T-helper 1 cell treated with Interleukin-12 subunit alpha and Interleukin-12 subunit beta and Interleukin-4 antibody, amounts not matched to agents 30 μg/mL and 1 μg/mL, for 36 hours (primary cell): Measurements from ENCODE around the gene HOXA10.
A peak's percentile ranks its signal among the peaks of the same experiment; 100 is the strongest.

Experiments used
- H3K27ac Mint-ChIP-seq: one replicate; pipeline ENCODE4 v1.8.0; 2021; ENCODE audit warnings: mild to moderate bottlenecking, mixed read lengths
- H3K27me3 Mint-ChIP-seq: one replicate; pipeline ENCODE4 v1.8.0; 2021; ENCODE audit warnings: low read depth, mixed read lengths
- H3K36me3 Mint-ChIP-seq: one replicate; pipeline ENCODE4 v1.8.0; 2021; ENCODE audit warnings: low read depth, mixed read lengths
- H3K4me1 Mint-ChIP-seq: one replicate; pipeline ENCODE4 v1.8.0; 2021; ENCODE audit warnings: low read depth, mixed read lengths
- H3K4me3 Mint-ChIP-seq: one replicate; pipeline ENCODE4 v1.8.0; 2021; ENCODE audit warnings: mild to moderate bottlenecking, moderate library complexity, mixed read lengths
- H3K9me3 Mint-ChIP-seq: one replicate; pipeline ENCODE4 v1.8.0; 2021; ENCODE audit warnings: mixed read lengths

HOXA10 gene

DNA sequence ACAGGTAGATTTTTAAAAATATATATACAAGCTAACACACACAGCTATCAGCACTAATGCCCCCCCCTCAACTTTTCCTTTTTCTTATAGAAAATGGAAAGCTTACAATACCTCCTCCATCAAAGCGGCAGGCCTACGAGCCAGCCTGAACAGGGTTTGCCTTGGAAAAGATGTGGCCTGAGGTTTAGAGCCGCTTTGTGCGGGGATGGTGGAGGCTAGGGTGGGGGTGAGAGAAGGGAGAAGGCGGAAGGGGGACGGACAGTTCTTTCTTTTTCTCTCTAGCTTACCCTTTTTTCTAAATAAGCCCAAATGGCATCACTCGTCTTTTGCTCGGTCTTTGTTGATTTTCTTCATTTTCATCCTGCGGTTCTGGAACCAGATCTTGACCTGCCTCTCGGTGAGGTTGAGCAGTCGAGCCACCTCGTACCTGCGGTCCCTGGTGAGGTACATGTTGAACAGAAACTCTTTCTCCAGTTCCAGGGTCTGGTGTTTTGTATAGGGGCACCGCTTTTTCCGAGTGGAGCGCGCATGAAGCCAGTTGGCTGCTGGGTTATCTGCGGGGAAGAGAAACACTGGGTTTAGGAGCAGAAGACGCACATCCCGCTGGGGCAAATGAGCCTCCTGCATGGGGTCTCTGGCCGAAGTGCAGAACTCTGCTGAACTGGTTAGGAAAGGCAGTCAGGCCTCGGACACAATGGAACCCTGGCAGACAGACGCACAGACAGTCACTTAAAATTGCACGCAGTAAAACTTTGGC is 10.7 kb downstream of the HOXA10 start:
- peaks cover 90% of the 10 kb centered on the region for H3K27me3 Mint-ChIP-seq
- H3K36me3 Mint-ChIP-seq: no peaks in the 10 kb centered on the region
- peaks cover 2% of the 10 kb centered on the region for H3K4me1 Mint-ChIP-seq
- no peak overlapping the region for H3K4me3 Mint-ChIP-seq
- no peaks in the 10 kb centered on the region for H3K9me3 Mint-ChIP-seq
- H3K27ac Mint-ChIP-seq: peak overlapping the region; percentile 54

DNA sequence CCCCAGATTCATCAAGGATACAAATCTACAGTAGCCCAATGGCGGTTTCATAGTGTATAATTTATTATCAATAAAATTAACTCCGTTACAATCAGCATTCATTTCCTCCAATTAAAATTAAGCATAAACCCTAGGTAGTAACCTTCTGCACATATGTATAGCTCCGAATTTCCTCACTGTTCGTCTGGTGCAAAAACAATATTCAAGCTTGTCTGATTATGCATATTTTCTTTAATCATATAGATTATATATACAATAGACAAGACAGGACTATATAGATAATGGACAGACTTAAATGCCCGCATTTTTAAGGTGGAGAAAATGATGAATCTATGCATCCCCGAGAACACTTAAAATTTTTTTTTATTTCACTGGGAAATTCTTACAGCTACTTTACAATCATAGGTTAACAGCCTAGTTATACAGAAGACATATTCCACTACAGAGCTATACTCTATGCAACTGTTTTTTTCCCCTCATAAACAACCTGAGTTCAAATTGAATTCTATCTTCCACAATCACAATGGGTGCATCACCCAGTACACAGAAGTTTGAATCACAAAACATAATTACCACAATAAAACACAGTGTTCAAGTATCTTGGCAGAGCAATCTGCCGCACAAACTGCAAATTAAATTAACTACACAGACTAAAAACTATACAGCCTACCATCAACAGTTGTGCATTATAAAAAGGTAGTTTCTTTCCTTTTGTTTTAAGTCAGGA is 11.4 kb downstream of the HOXA10 start:
- Mint-ChIP-seq H3K4me3 (no peak overlapping the region), H3K4me1 (peaks cover 5% of the 10 kb centered on the region), H3K27ac (no peak overlapping the region), H3K9me3 (no peaks in the 10 kb centered on the region), H3K36me3 (peaks cover 3% of the 10 kb centered on the region), H3K27me3 (peaks cover 90% of the 10 kb centered on the region)

DNA sequence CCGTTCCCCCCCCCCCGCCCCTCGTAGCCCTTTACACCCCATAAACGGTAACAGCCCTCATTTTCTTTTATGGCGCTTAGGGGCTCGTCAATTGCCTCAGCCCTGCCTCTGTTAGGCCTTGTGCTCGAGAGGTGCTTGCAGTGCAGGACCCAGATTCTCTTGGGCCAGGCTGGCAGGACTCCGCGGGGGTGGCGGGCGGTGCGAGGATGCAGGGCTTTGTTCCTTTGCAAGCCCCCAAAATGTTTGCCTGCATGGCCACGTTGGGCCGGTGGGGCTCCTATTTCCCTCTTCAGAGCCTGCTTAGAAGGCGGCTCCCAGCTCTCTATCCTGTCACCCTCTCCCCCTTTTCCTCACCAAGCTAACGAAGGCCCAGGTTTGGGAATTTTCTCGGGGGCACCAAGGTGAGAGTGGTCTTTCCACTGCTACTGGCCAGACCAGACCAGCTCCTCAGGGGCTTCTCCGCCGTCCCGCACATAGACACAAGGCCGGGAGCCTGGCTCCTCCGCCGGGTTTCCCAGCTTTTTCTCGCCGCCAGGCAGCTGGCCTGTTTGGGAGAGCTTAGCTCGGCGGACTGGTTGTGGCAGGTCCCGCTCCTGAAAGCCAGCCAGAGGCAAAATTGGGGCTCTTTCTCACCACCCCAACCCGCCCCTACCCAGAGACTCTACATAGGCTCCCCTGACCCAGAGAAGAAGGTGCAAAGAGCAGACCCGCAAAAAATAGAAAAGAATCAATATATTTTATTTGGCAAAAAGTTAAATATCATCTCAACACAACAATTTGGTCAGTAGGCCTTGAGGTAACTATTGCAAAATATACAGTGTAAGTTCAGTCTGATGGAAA is 12.2 kb downstream of the HOXA10 start:
- H3K27ac Mint-ChIP-seq: no peak overlapping the region
- no peak overlapping the region for H3K4me3 Mint-ChIP-seq
- peaks cover 5% of the 10 kb centered on the region for H3K4me1 Mint-ChIP-seq
- H3K36me3 Mint-ChIP-seq: peaks cover 3% of the 10 kb centered on the region
- H3K27me3 Mint-ChIP-seq: peaks cover 90% of the 10 kb centered on the region
- H3K9me3 Mint-ChIP-seq: no peaks in the 10 kb centered on the region

DNA sequence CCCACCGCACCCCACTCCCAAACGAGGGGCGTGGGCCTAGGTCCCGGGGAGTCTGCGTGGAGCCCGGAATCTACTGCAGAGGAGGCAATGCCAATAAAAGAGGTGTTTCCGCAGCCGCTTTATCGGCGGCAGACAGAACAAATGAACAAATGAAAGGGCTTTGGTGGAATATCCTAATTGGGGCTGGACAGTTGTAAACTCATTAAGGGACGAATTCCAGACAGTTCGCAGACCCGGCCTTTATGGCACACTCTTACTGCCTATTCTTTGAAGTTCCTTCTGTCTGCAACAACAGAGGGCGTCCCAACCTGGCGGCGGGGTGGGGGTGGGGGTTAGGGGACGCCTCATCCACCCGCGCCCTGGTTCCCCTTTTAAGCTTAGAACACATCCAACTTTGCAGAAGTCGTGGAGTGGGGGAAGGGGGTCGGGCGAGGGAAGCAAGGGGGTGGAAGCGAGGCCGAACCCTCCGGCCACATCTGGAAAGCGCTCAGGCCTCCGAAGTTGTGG is 12.9 kb downstream of the HOXA10 start:
- Mint-ChIP-seq H3K4me3 (peak overlapping the region; percentile 54), H3K4me1 (peaks cover 5% of the 10 kb centered on the region), H3K36me3 (peaks cover 3% of the 10 kb centered on the region), H3K27ac (no peak overlapping the region), H3K9me3 (no peaks in the 10 kb centered on the region), H3K27me3 (peaks cover 90% of the 10 kb centered on the region)

DNA sequence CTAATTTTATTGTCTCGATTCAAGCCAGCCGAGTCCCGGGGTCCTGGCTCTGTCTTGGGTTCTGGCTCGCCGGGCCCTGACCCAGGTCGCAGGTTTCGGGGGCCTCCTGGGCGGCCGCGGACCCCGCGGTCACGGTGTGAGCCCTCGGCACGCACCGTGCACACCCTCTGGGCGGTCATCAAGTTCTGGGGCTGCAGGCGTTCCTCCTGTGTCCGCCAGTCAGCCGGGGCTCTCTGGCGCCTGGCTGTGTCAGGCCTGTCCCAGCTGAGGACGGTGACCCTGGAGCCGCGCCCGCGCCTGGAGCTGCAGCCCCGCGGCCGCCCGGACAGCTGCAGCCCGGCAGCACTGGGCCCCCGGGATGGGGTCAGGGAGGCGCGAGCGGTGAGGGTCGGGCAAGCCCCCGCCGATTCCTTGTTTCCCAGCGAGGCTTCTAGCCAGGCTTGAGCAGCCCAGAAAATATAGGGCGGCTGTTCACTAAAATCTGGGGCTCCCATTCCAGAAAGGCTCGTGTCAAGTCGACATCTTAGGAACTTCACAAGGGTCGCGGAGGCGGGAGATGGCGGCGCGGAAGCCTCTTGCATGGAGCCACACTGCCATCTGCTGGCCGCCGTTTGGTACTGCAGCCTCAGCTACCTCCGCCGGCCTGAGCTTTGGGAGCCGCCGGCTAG is 13.4 kb downstream of the HOXA10 start:
- H3K27ac Mint-ChIP-seq: no peak overlapping the region

DNA sequence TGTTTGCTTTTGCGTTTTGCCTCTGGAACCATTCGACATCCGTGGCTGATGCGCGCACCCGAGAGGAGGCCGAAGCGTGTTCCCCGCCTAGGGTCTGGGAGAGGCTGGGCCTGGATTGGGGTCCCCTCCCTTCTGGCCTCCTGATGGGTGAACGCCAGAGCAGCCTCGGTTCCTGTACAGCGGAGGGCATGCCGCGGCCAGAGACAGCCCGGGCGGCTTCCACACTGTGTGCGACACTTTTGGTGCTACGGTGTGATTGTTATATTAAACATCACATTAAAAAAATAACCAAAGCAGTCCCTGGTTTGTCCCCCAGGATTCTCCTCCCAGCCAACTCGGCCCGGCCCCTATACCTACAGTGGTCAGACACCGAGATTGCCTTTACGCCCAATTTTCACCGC is 14.0 kb downstream of the HOXA10 start:
- H3K9me3 Mint-ChIP-seq: no peaks in the 10 kb centered on the region
- peak overlapping the region; percentile 34 for H3K4me3 Mint-ChIP-seq
- no peak overlapping the region for H3K27ac Mint-ChIP-seq
- H3K27me3 Mint-ChIP-seq: peaks cover 89% of the 10 kb centered on the region
- H3K36me3 Mint-ChIP-seq: peaks cover 5% of the 10 kb centered on the region
- peaks cover 7% of the 10 kb centered on the region for H3K4me1 Mint-ChIP-seq

More for the DNA sequence above, 13.4 kb downstream of the HOXA10 start:
- Mint-ChIP-seq H3K27me3 (peaks cover 88% of the 10 kb centered on the region), H3K4me1 (peaks cover 5% of the 10 kb centered on the region), H3K4me3 (peak overlapping the region; percentile 54), H3K36me3 (peaks cover 3% of the 10 kb centered on the region), H3K9me3 (no peaks in the 10 kb centered on the region)

DNA sequence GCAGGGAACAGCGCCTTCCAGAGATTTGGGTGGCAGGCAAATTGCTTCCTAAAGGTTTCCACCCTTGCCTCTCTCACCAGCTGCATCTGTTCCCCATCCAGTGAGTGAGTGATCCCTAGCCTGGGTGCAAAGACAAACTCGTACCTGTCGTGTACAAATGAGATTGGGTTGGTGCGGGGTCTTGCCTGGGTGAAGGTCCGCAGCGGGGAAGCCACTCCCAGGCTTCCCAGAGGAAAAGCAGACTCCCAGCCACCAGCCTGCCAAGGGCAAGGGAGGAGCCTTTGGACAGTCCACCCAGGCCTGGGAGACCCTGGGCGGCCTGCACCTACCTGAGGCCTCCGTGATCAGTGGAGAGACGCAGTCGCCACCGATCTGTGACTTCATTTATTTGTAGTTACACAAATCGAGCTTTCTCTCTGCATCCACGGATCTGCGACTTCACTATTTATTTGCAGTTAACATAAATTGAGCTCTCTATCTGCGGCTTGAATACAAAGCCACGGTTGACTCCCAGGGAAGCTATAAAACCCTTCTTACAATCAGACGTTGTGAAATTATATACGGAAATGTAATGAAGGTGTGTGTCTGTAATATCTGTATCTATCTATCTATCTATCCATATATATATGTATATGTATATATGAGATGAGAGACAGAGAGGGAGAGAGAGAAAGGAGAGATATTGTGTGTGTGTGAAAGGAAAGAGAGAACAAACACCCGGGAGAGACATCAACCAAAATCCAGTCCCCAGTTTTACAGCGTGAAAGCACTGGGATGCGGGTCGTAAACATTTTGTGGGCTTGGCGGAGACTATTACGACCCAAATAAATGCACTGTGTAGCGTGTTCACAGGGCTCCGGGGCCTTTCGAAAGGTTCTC is 14.6 kb downstream of the HOXA10 start:
- Mint-ChIP-seq H3K9me3 (no peaks in the 10 kb centered on the region), H3K27me3 (peaks cover 92% of the 10 kb centered on the region), H3K4me1 (peaks cover 10% of the 10 kb centered on the region), H3K4me3 (no peak overlapping the region), H3K27ac (no peak overlapping the region), H3K36me3 (peaks cover 5% of the 10 kb centered on the region)

DNA sequence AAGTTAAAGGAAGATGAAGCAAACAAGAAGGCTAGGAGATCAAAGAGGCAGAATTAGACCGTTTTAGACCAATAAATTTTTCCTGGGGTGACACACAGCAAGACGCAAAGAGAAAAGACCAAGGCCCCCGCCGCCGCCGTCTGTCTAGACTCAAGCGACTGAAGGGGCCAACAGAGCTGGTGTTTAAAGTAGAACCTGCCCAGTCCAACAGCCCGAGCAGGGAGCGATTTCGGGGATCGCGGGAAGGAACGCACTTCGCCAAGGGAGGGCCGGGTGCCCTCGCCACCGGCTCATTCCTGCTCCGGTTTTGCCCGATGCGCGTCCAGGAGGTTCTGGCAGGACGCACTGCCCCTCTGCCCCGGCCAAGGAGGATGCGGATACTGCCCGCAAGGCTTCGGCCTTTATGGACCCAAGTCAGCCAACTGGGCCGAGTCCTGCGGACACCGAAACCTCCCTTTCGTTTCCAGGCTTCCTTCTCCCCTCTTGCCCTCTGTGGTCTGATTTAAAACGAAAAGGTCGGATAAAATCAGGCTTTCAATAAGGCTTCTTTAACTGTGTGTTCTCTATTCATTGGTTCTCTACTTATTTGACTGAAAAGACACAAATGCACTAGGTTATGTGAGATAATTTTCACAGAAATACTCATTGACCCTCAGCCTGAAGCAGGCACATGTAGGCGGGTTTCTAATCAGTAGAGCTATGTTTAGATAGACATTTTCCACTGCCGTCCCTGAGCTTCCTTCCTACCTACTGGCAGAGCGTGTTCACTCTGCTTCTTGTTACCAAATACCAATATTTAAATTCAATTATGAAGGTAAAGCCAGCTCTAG is 15.5 kb downstream of the HOXA10 start:
- H3K36me3 Mint-ChIP-seq: peaks cover 5% of the 10 kb centered on the region
- H3K27ac Mint-ChIP-seq: peak overlapping the region; percentile 73
- H3K9me3 Mint-ChIP-seq: no peaks in the 10 kb centered on the region

DNA sequence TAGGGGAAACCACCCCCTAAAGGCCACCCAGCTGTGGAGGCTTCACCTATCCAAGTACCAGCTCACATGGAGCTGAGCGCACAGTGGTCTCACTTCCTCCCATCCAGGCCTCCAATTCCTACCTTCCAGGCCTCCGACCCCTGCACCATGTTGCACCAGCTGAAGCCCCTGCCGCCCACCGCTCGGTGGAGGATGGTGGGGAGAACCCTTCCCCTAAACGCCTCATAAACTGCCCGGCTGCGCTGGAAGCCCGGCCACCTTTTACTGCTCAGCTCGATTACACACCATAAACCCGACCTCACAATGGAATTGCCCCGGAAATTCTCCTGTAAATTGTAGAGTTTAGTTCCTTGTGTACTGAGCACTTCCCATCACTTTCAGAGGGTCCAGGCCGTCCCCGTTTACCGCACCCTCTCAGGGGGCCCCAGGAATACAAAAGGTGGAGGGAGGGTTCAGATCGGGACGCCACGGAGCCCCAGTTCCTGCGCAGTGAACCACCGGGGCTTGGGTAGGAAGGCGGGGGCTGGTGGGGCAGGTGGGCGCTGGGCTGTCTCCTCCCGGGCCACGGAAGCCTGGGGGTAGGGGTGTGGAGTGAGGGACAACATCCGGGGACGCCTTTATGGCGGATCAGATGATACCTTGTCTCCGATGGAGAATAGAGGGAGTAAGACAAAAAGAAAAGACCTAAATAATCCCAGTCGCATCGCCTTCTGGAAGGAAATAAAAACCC is 16.3 kb downstream of the HOXA10 start:
- peaks cover 92% of the 10 kb centered on the region for H3K27me3 Mint-ChIP-seq
- peaks cover 12% of the 10 kb centered on the region for H3K4me1 Mint-ChIP-seq
- peak overlapping the region; percentile 73 for H3K27ac Mint-ChIP-seq
- H3K4me3 Mint-ChIP-seq: peak overlapping the region; percentile 7
- H3K36me3 Mint-ChIP-seq: peaks cover 5% of the 10 kb centered on the region
- no peaks in the 10 kb centered on the region for H3K9me3 Mint-ChIP-seq

More for the DNA sequence above, 15.5 kb downstream of the HOXA10 start:
- Mint-ChIP-seq H3K4me1 (peaks cover 11% of the 10 kb centered on the region), H3K4me3 (peak overlapping the region; percentile 7), H3K27me3 (peaks cover 92% of the 10 kb centered on the region)

DNA sequence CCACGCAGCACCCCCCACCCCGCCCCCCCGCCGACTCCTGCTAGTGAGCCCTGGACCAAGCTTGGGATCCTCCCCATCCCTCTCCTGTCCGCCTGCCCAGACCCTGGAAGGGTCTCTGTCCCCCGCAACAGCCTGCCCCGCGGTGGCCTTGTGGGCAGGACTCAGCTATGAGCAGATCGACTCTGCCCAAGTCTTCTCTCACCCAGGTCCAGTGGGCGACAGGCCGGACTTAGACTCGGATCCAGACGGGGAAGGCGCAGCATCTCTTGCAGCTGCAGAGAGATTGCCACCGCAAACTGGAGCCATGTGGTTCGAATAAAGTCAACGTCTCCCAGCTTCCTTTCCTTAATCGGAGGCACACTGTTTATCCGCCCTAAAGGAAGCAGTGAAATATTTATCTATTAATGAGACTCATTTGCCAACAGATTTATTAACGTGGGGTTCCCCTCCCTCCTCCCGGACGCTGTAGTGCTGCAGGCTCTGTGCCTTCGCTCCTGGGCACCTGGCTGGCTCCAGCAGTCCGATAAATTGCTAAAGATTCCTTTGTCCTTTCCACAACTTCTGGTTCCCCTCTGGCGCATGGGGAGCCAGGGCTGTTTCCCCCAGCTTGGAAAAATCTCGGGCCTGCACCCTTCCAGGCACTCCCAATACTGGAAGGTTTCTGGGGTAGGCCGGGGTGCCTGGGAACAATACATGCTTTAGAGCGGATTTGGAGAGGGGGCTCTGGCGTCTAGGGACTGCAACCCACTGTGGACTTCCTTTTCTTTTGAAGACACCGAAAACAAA is 17.0 kb downstream of the HOXA10 start:
- Mint-ChIP-seq H3K9me3 (no peaks in the 10 kb centered on the region), H3K36me3 (peaks cover 5% of the 10 kb centered on the region), H3K4me1 (peaks cover 12% of the 10 kb centered on the region), H3K4me3 (peak overlapping the region; percentile 7), H3K27me3 (peaks cover 90% of the 10 kb centered on the region), H3K27ac (peak overlapping the region; percentile 73)

DNA sequence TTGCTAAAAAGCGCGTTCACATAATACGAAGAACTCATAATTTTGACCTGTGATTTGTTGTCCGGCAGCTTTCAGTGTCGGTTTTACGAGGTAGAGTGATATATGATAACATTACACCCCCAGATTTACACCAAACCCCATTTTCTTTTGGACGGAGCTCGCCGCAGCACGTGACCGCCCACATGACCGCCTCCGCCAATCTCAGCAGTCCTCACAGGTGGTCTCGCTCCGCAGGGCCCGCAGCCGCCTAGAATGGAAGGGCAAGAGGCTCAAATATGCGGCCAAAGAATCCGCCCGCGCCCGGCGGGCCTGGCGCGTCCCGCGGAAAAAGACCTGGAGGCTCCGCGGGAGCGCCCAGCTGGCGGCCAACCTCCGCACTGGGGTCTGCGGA is 17.6 kb downstream of the HOXA10 start, which contains the start of gene HOXA7:
Gene HOXA7, minus strand, starts transcription at position 168 of the 391 bp plus-strand sequence. Its CDS starts 130 bp downstream, at position 38.
- H3K27ac Mint-ChIP-seq: peak within 1 kb of the TSS; percentile 82
- peaks cover 5% of the 10 kb centered on the region for H3K36me3 Mint-ChIP-seq
- H3K9me3 Mint-ChIP-seq: no peaks in the 10 kb centered on the region
- peak within 1 kb of the TSS; percentile 46 for H3K4me3 Mint-ChIP-seq
- peaks cover 92% of the 10 kb centered on the region for H3K27me3 Mint-ChIP-seq
- H3K4me1 Mint-ChIP-seq: peaks cover 16% of the 10 kb centered on the region
